ENCODE results near the gene ECT2. TPM values are rescaled to one million over a fixed set of nuclear protein-coding genes. Genes with fewer than 3 reads are reported as not detected.

Gene ECT2
- total and polyA plus RNA-seq, 2 of the 8 experiments (the other 6 are each of a cell fraction or from before 2014, with no cell fraction given) = 19.5 to 88.7 TPM

DNA sequence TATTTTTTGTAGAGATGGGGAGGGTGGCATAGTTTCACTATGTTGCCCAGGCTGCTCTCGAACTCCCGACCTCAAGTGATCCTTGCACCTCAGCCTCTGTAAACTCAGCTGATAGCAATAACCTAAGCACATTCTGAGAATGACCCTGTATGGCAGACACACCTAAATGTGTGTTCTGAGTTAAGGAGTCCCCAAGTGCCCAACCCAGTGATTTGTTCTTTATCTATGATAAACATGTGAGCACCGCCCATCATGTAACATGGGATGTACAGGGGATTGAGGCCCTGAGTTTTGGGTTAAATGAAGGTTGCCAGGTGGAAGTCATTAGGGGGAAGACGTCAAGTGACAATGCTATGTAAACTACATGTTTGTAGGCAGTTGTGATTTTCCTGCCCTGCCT, 45.4 kb upstream of the ECT2 start:
- no peak overlapping the region for H2AK5ac ChIP-seq (ENCODE audit: low read depth, low read length)
- no peak overlapping the region for H3K18ac ChIP-seq (ENCODE audit: extremely low read depth, low read length)
- H2BK120ac ChIP-seq (replicated peaks; ENCODE audit: low read depth, low read length) = no peak overlapping the region
- POLR2A ChIA-PET (ENCODE audit: partially characterized antibody) = interaction anchor here (1.4 to 2.2 kb wide), 2 partner anchors 13 to 47 kb away, joined by 4 to 6 read pairs; no protein-coding TSS in a partner anchor
- FAIRE-seq (no peak), DNase-seq (ENCODE audit: low read depth in 1 of 2, low spot score in 2 of 2) (no peak)
- H2BK12ac ChIP-seq (ENCODE audit: low read depth, low read length) = no peak overlapping the region
- 96% methylated on average over 4 of the region's 4 CpGs; no CpG with 5 or more reads in 1 of the 2 experiments for WGBS, 2 experiments (ENCODE audit: extremely low coverage in 1 of 2, insufficient coverage in 1 of 2, insufficient read length in 1 of 2, insufficient replicate concordance in 2 of 2, low coverage in 1 of 2, low lambda C conversion rate in 2 of 2, missing lambda C conversion rate in 1 of 2)
- H3K23ac ChIP-seq (ENCODE audit: insufficient read length) = no peak overlapping the region
- H3K79me1 ChIP-seq (ENCODE audit: low read depth, low read length) = 0 out of 2 replicates have a peak, but pooled peaks cover 2% of the 10 kb centered on the region
- no peaks in the 10 kb centered on the region for H3K9me3 ChIP-seq (ENCODE audit: insufficient read depth in 2 of 2, low read depth in 1 of 2, low read length in 1 of 2)
- H2BK5ac ChIP-seq (ENCODE audit: low read depth, low read length) = no peak overlapping the region
- no peak overlapping the region for H3K4ac ChIP-seq (replicated peaks; ENCODE audit: insufficient read length, low read depth, low read length)
- H3K79me2 ChIP-seq (ENCODE audit: control insufficient read depth in 1 of 2, insufficient read depth in 2 of 2, low read length in 2 of 2) = no peaks in the 10 kb centered on the region
- no peak overlapping the region for H2BK15ac ChIP-seq (ENCODE audit: low read length)
- H3K9ac ChIP-seq (replicated peaks in 1 of 4; ENCODE audit: extremely low read depth in 1 of 4, low read depth in 3 of 4, low read length in 3 of 4) = no peak overlapping the region
- no peak overlapping the region for H3K27ac ChIP-seq (ENCODE audit: low read depth, low read length)
- CTCF ChIA-PET (ENCODE audit: partially characterized antibody) = interaction anchor here (1.0 to 2.8 kb wide), 3 partner anchors 9 to 32 kb away, joined by 3 to 15 read pairs (median 5); no protein-coding TSS in a partner anchor
- H3K27me3 ChIP-seq (replicated peaks in 1 of 4; ENCODE audit: control insufficient read depth in 3 of 4, extremely low read depth in 1 of 4, insufficient read depth in 3 of 4, low read length in 3 of 4) = 0 out of 7 replicates have a peak, but pooled peaks cover 0 to 1% (median 0%) of the 10 kb centered on the region in 4 experiments
- H3K56ac ChIP-seq (replicated peaks; ENCODE audit: insufficient read length, low read depth, low read length) = no peak overlapping the region
- TF ChIP-seq MAFK (IDR thresholded peaks at IDR 0.05; ENCODE audit: low read depth, low read length) = no peak
- TF ChIP-seq SRF (IDR thresholded peaks at IDR 0.05; ENCODE audit: low read depth, low read length) = no peak
- no peak for TF ChIP-seq TCF12 (IDR thresholded peaks at IDR 0.05; ENCODE audit: low read depth, low read length)
- no peak for TF ChIP-seq POLR2A (IDR thresholded peaks at IDR 0.05; ENCODE audit: control extremely low read depth in 1 of 2, low read depth in 2 of 2, low read length in 2 of 2)
- no peak for TF ChIP-seq EP300 (IDR thresholded peaks at IDR 0.05; ENCODE audit: borderline replicate concordance in 1 of 2, low read depth in 2 of 2, low read length in 2 of 2)
- TF ChIP-seq SIX5 (IDR thresholded peaks at IDR 0.05; ENCODE audit: low read depth, low read length) = no peak
- TF ChIP-seq RBBP5 (IDR thresholded peaks at IDR 0.05; ENCODE audit: borderline replicate concordance, low read depth, low read length) = no peak
- TF ChIP-seq CTBP2 (IDR thresholded peaks at IDR 0.05; ENCODE audit: borderline replicate concordance, insufficient read depth, insufficient read length, low read length) = no peak
- no peak for TF ChIP-seq TAF1 (IDR thresholded peaks at IDR 0.05; ENCODE audit: low read depth, low read length)
- TF ChIP-seq SAP30 (IDR thresholded peaks at IDR 0.05; ENCODE audit: insufficient read depth, insufficient replicate concordance, low read length) = no peak
- no peak for TF ChIP-seq KDM1A (IDR thresholded peaks at IDR 0.05; ENCODE audit: borderline replicate concordance, low read length)
- no peak for TF ChIP-seq HDAC2 (IDR thresholded peaks at IDR 0.05; ENCODE audit: borderline replicate concordance in 1 of 2, low read depth in 2 of 2, low read length in 2 of 2)
- H4K91ac ChIP-seq (replicated peaks; ENCODE audit: insufficient read length, low read length) = no peak overlapping the region
- no peak overlapping the region for H4K8ac ChIP-seq (ENCODE audit: extremely low read depth, insufficient read depth, low read length)
- H3K4me1 ChIP-seq (replicated peaks in 1 of 4; ENCODE audit: control insufficient read depth in 3 of 4, insufficient read depth in 4 of 4, low read length in 3 of 4) = peaks cover 0 to 4% (median 0%) of the 10 kb centered on the region in 4 experiments; a peak in 1 of 7 replicates
- no peak overlapping the region for H2BK20ac ChIP-seq (ENCODE audit: low read length)
- H2AFZ ChIP-seq (ENCODE audit: low read length) = no peak overlapping the region
- H4K5ac ChIP-seq (ENCODE audit: insufficient read length, low read depth, low read length) = no peak overlapping the region
- H4K20me1 ChIP-seq (replicated peaks in 1 of 2; ENCODE audit: control insufficient read depth in 1 of 2, insufficient read depth in 2 of 2, low read length in 2 of 2) = peaks cover 0 to 2% of the 10 kb centered on the region in 2 experiments
- no peak overlapping the region for H3K4me2 ChIP-seq (ENCODE audit: insufficient read depth in 1 of 2, low read depth in 2 of 2, low read length in 2 of 2)
- no peak overlapping the region for H3K4me3 ChIP-seq (ENCODE audit: extremely low read depth in 1 of 4, insufficient read depth in 2 of 4, low read depth in 3 of 4, low read length in 4 of 4)
- H3K14ac ChIP-seq (ENCODE audit: insufficient read length) = no peak overlapping the region
- no peaks in the 10 kb centered on the region for H3K36me3 ChIP-seq (ENCODE audit: control insufficient read depth in 2 of 4, insufficient read depth in 4 of 4, low read length in 3 of 4)
- peaks cover 3% of the 10 kb centered on the region; the same call in 1 of the 2 replicates for H3K23me2 ChIP-seq (ENCODE audit: low read depth, low read length)
